HG03520 (cell line): ENCODE data around the gene PIEZO1.

Source experiments
- ATAC-seq: cut with Tn5 transposase; IDR thresholded peaks from one replicate; pipeline ENCODE4 v1.9.1; 2021; ENCODE audit warnings: mild to moderate bottlenecking, moderate library complexity; ENCODE audit not compliant: unreplicated experiment

The PIEZO1 gene

GRCh38 chr16:88770461-88771293 lies 14.3 kb downstream of the PIEZO1 start:
- ATAC-seq = no peak

GRCh38 chr16:88769617-88770460 lies 15.2 kb downstream of the PIEZO1 start:
- no peak for ATAC-seq

GRCh38 chr16:88768071-88768783 lies 16.8 kb downstream of the PIEZO1 start:
- no peak for ATAC-seq

- no peak for ATAC-seq
Measured at GRCh38 chr16:88767546-88768070, 17.4 kb downstream of the PIEZO1 start.

- no peak for ATAC-seq
Measured at GRCh38 chr16:88766975-88767374, 18.0 kb downstream of the PIEZO1 start.

- no peak for ATAC-seq
Measured at GRCh38 chr16:88764913-88765349, 20.1 kb downstream of the PIEZO1 start.

GRCh38 chr16:88764080-88764479 lies 20.9 kb downstream of the PIEZO1 start:
- no peak for ATAC-seq

- ATAC-seq = no peak
Measured at GRCh38 chr16:88763502-88764053, 21.4 kb downstream of the PIEZO1 start.

GRCh38 chr16:88762941-88763340 lies 22.1 kb downstream of the PIEZO1 start:
- no peak for ATAC-seq

GRCh38 chr16:88762258-88762870 lies 22.7 kb downstream of the PIEZO1 start:
- no peak for ATAC-seq

GRCh38 chr16:88761830-88762229 lies 23.2 kb downstream of the PIEZO1 start:
- no peak for ATAC-seq

GRCh38 chr16:88761143-88761534 lies 23.9 kb downstream of the PIEZO1 start:
- no peak for ATAC-seq

GRCh38 chr16:88760424-88761142 lies 24.4 kb downstream of the PIEZO1 start:
- no peak for ATAC-seq

GRCh38 chr16:88759976-88760350 lies 25.1 kb downstream of the PIEZO1 start:
- no peak for ATAC-seq

- no peak for ATAC-seq
Measured at GRCh38 chr16:88759245-88759975, 25.6 kb downstream of the PIEZO1 start.

- ATAC-seq = no peak
Measured at GRCh38 chr16:88758944-88759244, 26.1 kb downstream of the PIEZO1 start.

GRCh38 chr16:88758227-88758943 lies 26.6 kb downstream of the PIEZO1 start:
- no peak for ATAC-seq

GRCh38 chr16:88755745-88756443 lies 29.1 kb downstream of the PIEZO1 start:
- ATAC-seq = no peak
